HCT116 (cell line): ENCODE results near the gene GATAD2B. TPM values are rescaled to one million over a fixed set of nuclear protein-coding genes. Genes with fewer than 3 reads are reported as not detected.

Experiments used
- ATAC-seq: fragments of 200-7000 bp; cut with Tn5 transposase; 2 replicates; pipeline ENCODE4 v1.9.1; 2020; ENCODE audit warnings: mild to moderate bottlenecking, moderate library complexity
- BruUV-seq: library from RNA; stranded (reverse); fragments of 400-500 nt; replicated peaks from 2 replicates; lab custom pipeline; 2021; lab: Mats Ljungman, UMichigan
- CTCF ChIA-PET: fragments of 300-600 bp; sonication (Branson Sonifier 250); formaldehyde crosslinking; loops from one replicate; lab custom pipeline; 2021; ENCODE audit warnings: antibody characterized with exemption; lab: Charles Lee
- POLR2A ChIA-PET: fragments of 300-600, 350-600 bp; sonication (Branson Sonifier 250); formaldehyde crosslinking; loops from one replicate; lab custom pipeline; 2021; ENCODE audit warnings: antibody characterized with exemption; lab: Charles Lee
- RAD21 ChIA-PET, 2 experiments: fragments of 300-600 bp; sonication (Branson Sonifier 250); formaldehyde crosslinking; loops; one replicate each; lab custom pipeline; 2023; ENCODE audit warnings: low total read pairs in 2 of 2; ENCODE audit not compliant: uncharacterized antibody in 2 of 2, unreplicated experiment in 2 of 2, low non-redundant PET in 1 of 2; lab: Charles Lee
- DNase-seq: peaks from one replicate; pipeline ENCODE4 v3.0.0-alpha.2; 2010; ENCODE audit warnings: low read depth, low spot score
- H2AFZ ChIP-seq: fragments of 200-600 bp; shearing (Covaris generic), sonication (generic); 2 replicates; pipeline ENCODE4 v1.6.1; 2017; ENCODE audit warnings: low read depth, mixed run types, mixed read lengths, antibody characterized with exemption, low read length; ENCODE audit not compliant: poor library complexity, severe bottlenecking
- H3K27ac ChIP-seq: 2 replicates; pipeline ENCODE4 v1.5.1; 2012; ENCODE audit warnings: low read depth, low read length
- H3K27me3 ChIP-seq: fragments of 200-600 bp; sonication (generic); 2 replicates; pipeline ENCODE4 v1.6.1; 2016; ENCODE audit warnings: mixed run types, low read length, mixed read lengths; ENCODE audit not compliant: insufficient read depth
- H3K36me3 ChIP-seq, 2 experiments: fragments of 200-500 bp in 1 of 2; fragments of 200-600 bp in 1 of 2; sonication (Bioruptor generic) in 1 of 2; sonication (generic) in 1 of 2; 2 replicates each; pipeline versions ENCODE4 v1.5.1 to v1.6.1; 2014 to 2016; ENCODE audit warnings: low read length in 2 of 2, inconsistent platforms in 1 of 2, mixed read lengths in 1 of 2, mixed run types in 1 of 2; ENCODE audit not compliant: insufficient read depth in 2 of 2, control insufficient read depth in 1 of 2
- H3K4me1 ChIP-seq, 2 experiments: fragments of 200-600 bp in 1 of 2; sonication (generic) in 1 of 2; 2 replicates each; pipeline versions ENCODE4 v1.5.1 to v1.6.1; 2012 to 2017; ENCODE audit warnings: low read length in 2 of 2, inconsistent platforms in 1 of 2, mild to moderate bottlenecking in 1 of 2, mixed read lengths in 1 of 2, mixed run types in 1 of 2, moderate library complexity in 1 of 2; ENCODE audit not compliant: insufficient read depth in 2 of 2, control insufficient read depth in 1 of 2
- H3K4me2 ChIP-seq: fragments of 200-600 bp; sonication (generic); 2 replicates; pipeline ENCODE4 v1.6.1; 2017; ENCODE audit warnings: mixed run types, low read length, mixed read lengths
- H3K4me3 ChIP-seq, 2 experiments: fragments of 200-600 bp in 1 of 2; sonication (generic) in 1 of 2; replicated peaks in 1 of 2; 2 replicates each; pipeline ENCODE4 v1.5.1; 2011 to 2016; ENCODE audit warnings: low read length in 2 of 2, control low read depth in 1 of 2, low read depth in 1 of 2, mild to moderate bottlenecking in 1 of 2, mixed read lengths in 1 of 2, mixed run types in 1 of 2
- H3K79me2 ChIP-seq: fragments of 200-600 bp; sonication (generic); 2 replicates; pipeline ENCODE4 v1.6.1; 2017; ENCODE audit warnings: mild to moderate bottlenecking, mixed run types, low read length, moderate library complexity, mixed read lengths; ENCODE audit not compliant: insufficient read depth
- H3K9ac ChIP-seq: fragments of 200-600 bp; sonication (generic); 2 replicates; pipeline ENCODE4 v1.6.1; 2016; ENCODE audit warnings: low read length, mixed read lengths
- H3K9me2 ChIP-seq: fragments of 200-600 bp; sonication (generic), shearing (Covaris generic); 2 replicates; pipeline ENCODE4 v1.6.1; 2017; ENCODE audit warnings: mixed run types, mild to moderate bottlenecking, moderate library complexity; ENCODE audit not compliant: insufficient read depth
- H3K9me3 ChIP-seq, 2 experiments: fragments of 200-500 bp in 1 of 2; fragments of 200-600 bp in 1 of 2; sonication (Bioruptor generic) in 1 of 2; sonication (generic) in 1 of 2; 2 replicates each; pipeline ENCODE4 v1.6.1; 2014 to 2017; ENCODE audit warnings: low read length in 2 of 2, mixed read lengths in 2 of 2, inconsistent platforms in 1 of 2, low read depth in 1 of 2, mild to moderate bottlenecking in 1 of 2, mixed run types in 1 of 2, moderate library complexity in 1 of 2; ENCODE audit not compliant: control insufficient read depth in 1 of 2, insufficient read depth in 1 of 2
- H4K20me1 ChIP-seq: fragments of 200-600 bp; sonication (generic), shearing (Covaris generic); 2 replicates; pipeline ENCODE4 v1.6.1; 2017; ENCODE audit warnings: mixed run types, mild to moderate bottlenecking, moderate library complexity; ENCODE audit not compliant: insufficient read depth
- CBX3 ChIP-seq: IDR thresholded peaks from 2 replicates; pipeline ENCODE4 v1.6.1; 2012; ENCODE audit warnings: low read depth
- EGR1 ChIP-seq: IDR thresholded peaks from 2 replicates; pipeline ENCODE4 v1.6.1; 2012; ENCODE audit warnings: low read depth
- ELF1 ChIP-seq: IDR thresholded peaks from 2 replicates; pipeline ENCODE4 v1.6.1; 2012; ENCODE audit warnings: low read depth, borderline replicate concordance
- EZH2 ChIP-seq: fragments of 200-600 bp; sonication (generic); IDR thresholded peaks from 2 replicates; pipeline ENCODE4 v1.6.1; 2017; ENCODE audit warnings: antibody characterized with exemption, mixed run types
- EZH2phosphoT487 ChIP-seq: fragments of 200-600 bp; IDR thresholded peaks from 2 replicates; pipeline ENCODE4 v1.6.1; 2018; ENCODE audit warnings: antibody characterized with exemption, borderline replicate concordance
- FOSL1 ChIP-seq: IDR thresholded peaks from 2 replicates; pipeline ENCODE4 v1.6.1; 2012; ENCODE audit warnings: low read depth
- JUND ChIP-seq: IDR thresholded peaks from 2 replicates; pipeline ENCODE4 v1.6.1; 2012
- POLR2A ChIP-seq: IDR thresholded peaks from 2 replicates; pipeline ENCODE4 v1.7.0; 2011; ENCODE audit warnings: borderline replicate concordance; ENCODE audit not compliant: insufficient read depth, insufficient read length; ENCODE audit errors: extremely low read depth
- POLR2AphosphoS5 ChIP-seq: IDR thresholded peaks from 2 replicates; pipeline ENCODE4 v1.6.1; 2011; ENCODE audit warnings: mild to moderate bottlenecking, low read depth, low read length, moderate library complexity
- REST ChIP-seq: IDR thresholded peaks from 2 replicates; pipeline ENCODE4 v1.6.1; 2012; ENCODE audit warnings: low read depth
- SRF ChIP-seq: IDR thresholded peaks from 2 replicates; pipeline ENCODE4 v1.6.1; 2012; ENCODE audit warnings: low read depth
- ZBTB33 ChIP-seq: IDR thresholded peaks from 2 replicates; pipeline ENCODE4 v1.6.1; 2011; ENCODE audit warnings: mild to moderate bottlenecking, low read length, moderate library complexity; ENCODE audit not compliant: insufficient replicate concordance; ENCODE audit errors: extremely low read depth
- ZFX ChIP-seq: fragments of 450-650 bp; IDR thresholded peaks from 2 replicates; pipeline ENCODE4 v1.6.1; 2017
- intact Hi-C: fragments of 100-400 bp; cut with micrococcal nuclease; formaldehyde crosslinking; loops from 2 replicates; pipeline ENCODE4 v1.10.0; 2022
- total RNA-seq: library from RNA; stranded (reverse); gene quantifications from one replicate; pipeline ENCODE4 v1.2.1, GENCODE V29; 2021; ENCODE audit not compliant: unreplicated experiment

GATAD2B gene
- total RNA-seq, 1 experiment from 2014 or later = 50.2 TPM

- intact Hi-C loops = loop anchor here (10.0 kb wide), 1 partner anchor 99 kb away; the partner anchor contains the start of genes ILF2 and NPR1
- ChIA-PET CTCF (interaction anchor here (0.7 kb wide), 1 partner anchor 264 kb away, joined by 4 read pairs; no protein-coding TSS in a partner anchor), RAD21 (interaction anchor here in 1 of 2 experiments (0.7 kb wide), 1 partner anchor 213 kb away, joined by 3 read pairs; no protein-coding TSS in a partner anchor), POLR2A (no interaction called here)
- Histone ChIP-seq H3K9me3 (no peaks in the 10 kb centered on the region), H3K79me2 (no peaks in the 10 kb centered on the region), H3K27ac (peak overlapping the region; percentile 96; the same call in 1 of the 2 replicates), H3K36me3 (peaks cover 9 to 21% of the 10 kb centered on the region in 2 experiments; a peak in 3 of 4 replicates), H3K9ac (no peak overlapping the region), H2AFZ (no peak overlapping the region), H3K27me3 (no peaks in the 10 kb centered on the region), H3K9me2 (no peaks in the 10 kb centered on the region), H3K4me1 (peaks cover 14 to 26% of the 10 kb centered on the region in 2 experiments), H4K20me1 (no peaks in the 10 kb centered on the region), H3K4me2 (no peak overlapping the region), H3K4me3 (no peak overlapping the region)
- no peak for TF ChIP-seq ZFX
- TF ChIP-seq ELF1 = no peak
- no peak for TF ChIP-seq POLR2A
- no peak for TF ChIP-seq SRF
- no TSS peak for BruUV-seq
- no peak for ATAC-seq
- no peak for DNase-seq
Measured at GRCh38 chr1:153774026-153774595, 148.7 kb downstream of the GATAD2B start.

- H3K27me3 ChIP-seq = no peaks in the 10 kb centered on the region
- no peak overlapping the region for H3K27ac ChIP-seq
- H3K36me3 ChIP-seq = peaks cover 15 to 25% of the 10 kb centered on the region in 2 experiments; a peak in 3 of 4 replicates
- ATAC-seq (no peak), DNase-seq (no peak)
- ChIA-PET POLR2A (no interaction called here), CTCF (interaction anchor here (0.8 to 1.4 kb wide), 2 partner anchors 213 to 262 kb away, joined by 3 read pairs; partner anchors contain the start of gene RAB13), RAD21 (interaction anchor here in 1 of 2 experiments (0.7 kb wide), 1 partner anchor 214 kb away, joined by 3 read pairs; no protein-coding TSS in a partner anchor)
- no peak overlapping the region for H3K4me3 ChIP-seq
- H3K4me1 ChIP-seq = peaks cover 14 to 26% of the 10 kb centered on the region in 2 experiments
- H4K20me1 ChIP-seq = no peaks in the 10 kb centered on the region
- intact Hi-C loops = loop anchor here (10.0 kb wide), 1 partner anchor 99 kb away; the partner anchor contains the start of genes ILF2 and NPR1
- no peak overlapping the region for H3K9ac ChIP-seq
- no peaks in the 10 kb centered on the region for H3K9me2 ChIP-seq
- no peak overlapping the region for H3K4me2 ChIP-seq
- no peaks in the 10 kb centered on the region for H3K79me2 ChIP-seq
- no peaks in the 10 kb centered on the region for H3K9me3 ChIP-seq
- TSS peak; percentile 34 for BruUV-seq
- no peak overlapping the region for H2AFZ ChIP-seq
- no peak for TF ChIP-seq EZH2phosphoT487
- no peak for TF ChIP-seq EGR1
- TF ChIP-seq CBX3 = no peak
- no peak for TF ChIP-seq FOSL1
- TF ChIP-seq REST = no peak
- no peak for TF ChIP-seq POLR2AphosphoS5
- TF ChIP-seq ZBTB33 = no peak
- no peak for TF ChIP-seq EZH2
- TF ChIP-seq JUND = no peak
Measured at GRCh38 chr1:153773096-153773921, 149.5 kb downstream of the GATAD2B start.
